Keratinocyte (primary cell): Measurements from ENCODE around the gene ZNF688. TPM values are rescaled to one million over a fixed set of nuclear protein-coding genes. Genes with fewer than 3 reads are reported as not detected.
"Not testable (repeated sequence)": the region's sequence is repeated elsewhere in the genome, so short reads cannot be mapped to it uniquely, and the experiment has no call there.

ENCODE experiments used
- DNase-seq: peaks from one replicate; pipeline ENCODE4 v3.0.0-alpha.2; 2011; ENCODE audit warnings: low read depth, missing footprints, low spot score
- FAIRE-seq: peaks from 2 replicates; lab custom pipeline; 2011; peaks lifted over from hg19 to GRCh38; lab: Jason Lieb, UNC
- H2AFZ ChIP-seq: 2 replicates; pipeline ENCODE4 v1.6.0; 2012; ENCODE audit warnings: low read length, control low read depth, inconsistent platforms; ENCODE audit not compliant: control insufficient read depth
- H3K27ac ChIP-seq: 2 replicates; pipeline ENCODE4 v1.5.1; 2011; ENCODE audit warnings: low read length; ENCODE audit not compliant: control insufficient read depth, insufficient read depth
- H3K27me3 ChIP-seq: 3 replicates; pipeline ENCODE4 v1.6.0; 2011; ENCODE audit warnings: low read length; ENCODE audit not compliant: control insufficient read depth, insufficient read depth; ENCODE audit errors: extremely low read depth
- H3K36me3 ChIP-seq, 2 experiments: 2 replicates in 1 of 2; 3 replicates in 1 of 2; pipeline ENCODE4 v1.5.1; 2011; ENCODE audit warnings: low read length in 2 of 2, mild to moderate bottlenecking in 1 of 2; ENCODE audit not compliant: control insufficient read depth in 2 of 2, insufficient read depth in 2 of 2; ENCODE audit errors: extremely low read depth in 1 of 2
- H3K4me1 ChIP-seq: 3 replicates; pipeline ENCODE4 v1.5.1; 2011; ENCODE audit warnings: low read length; ENCODE audit not compliant: control insufficient read depth, insufficient read depth; ENCODE audit errors: extremely low read depth
- H3K4me2 ChIP-seq: 3 replicates; pipeline ENCODE4 v1.6.0; 2011; ENCODE audit warnings: low read depth, low read length; ENCODE audit not compliant: control insufficient read depth, insufficient read depth; ENCODE audit errors: extremely low read depth
- H3K4me3 ChIP-seq, 3 experiments: fragments of 200-600 bp in 1 of 3; sonication (generic) in 1 of 3; 2 replicates in 2 of 3; 3 replicates in 1 of 3; pipeline ENCODE4 v1.5.1; 2011 to 2016; ENCODE audit warnings: low read length in 3 of 3, mild to moderate bottlenecking in 3 of 3, control low read depth in 2 of 3, inconsistent platforms in 1 of 3, low read depth in 1 of 3, mixed read lengths in 1 of 3, mixed run types in 1 of 3, moderate library complexity in 1 of 3; ENCODE audit not compliant: control insufficient read depth in 2 of 3, insufficient read depth in 2 of 3; ENCODE audit errors: extremely low read depth in 1 of 3
- H3K79me2 ChIP-seq: 2 replicates; pipeline ENCODE4 v1.6.0; 2012; ENCODE audit warnings: low read length; ENCODE audit not compliant: control insufficient read depth, insufficient read depth
- H3K9ac ChIP-seq: 3 replicates; pipeline ENCODE4 v1.6.0; 2011; ENCODE audit warnings: low read length; ENCODE audit not compliant: control insufficient read depth, insufficient read depth; ENCODE audit errors: extremely low read depth
- H3K9me1 ChIP-seq: 3 replicates; pipeline ENCODE4 v1.6.0; 2011; ENCODE audit warnings: low read length; ENCODE audit not compliant: control insufficient read depth, insufficient read depth; ENCODE audit errors: extremely low read depth
- H3K9me3 ChIP-seq: 2 replicates; pipeline ENCODE4 v1.5.1; 2012; ENCODE audit warnings: low read depth, low read length; ENCODE audit not compliant: control insufficient read depth
- H4K20me1 ChIP-seq: 3 replicates; pipeline ENCODE4 v1.6.0; 2011; ENCODE audit warnings: low read length; ENCODE audit not compliant: control insufficient read depth, insufficient read depth; ENCODE audit errors: extremely low read depth
- EZH2 ChIP-seq: IDR thresholded peaks from one replicate; pipeline ENCODE4 v1.6.1; 2012; ENCODE audit warnings: inconsistent platforms, mild to moderate bottlenecking, low read length, moderate library complexity
- dilution Hi-C: fragments of 300-500 bp; cut with MboI; formaldehyde crosslinking; loops from one replicate; pipeline ENCODE4 v1.7.0; 2020; ENCODE audit warnings: low sequenced_read_pairs; ENCODE audit not compliant: extremely low pct_ligation_motif_present
- polyA plus RNA-seq, 5 experiments: library from polyadenylated mRNA; depleted of rRNA in 3 of 5; stranded (reverse) in 3 of 5; stranded (forward) in 1 of 5; unstranded in 1 of 5; fragments of >200 nt; gene quantifications; 1 replicate in 1 of 5; 2 replicates in 3 of 5; 3 replicates in 1 of 5; pipeline versions ENCODE4 v1.2.1 to v1.2.3, GENCODE V29; 2011 to 2012; ENCODE audit warnings: missing spikeins in 2 of 5, low read depth in 1 of 5, low replicate concordance in 1 of 5
- TF ChIP-seq, protein P1 (sequence below), 3 experiments: IDR thresholded peaks in 1 of 3; conservative IDR thresholded peaks in 1 of 3; optimal IDR thresholded peaks in 1 of 3; 2 replicates in 2 of 3; 3 replicates in 1 of 3; pipeline versions ENCODE3 to v1.5.1; 2011; ENCODE audit warnings: low read length in 3 of 3, mild to moderate bottlenecking in 3 of 3, moderate library complexity in 2 of 3, control low read depth in 1 of 3, inconsistent platforms in 1 of 3; ENCODE audit not compliant: insufficient read depth in 2 of 3; ENCODE audit errors: extremely low read depth in 1 of 3

ZNF688 gene
- polyA plus RNA-seq, 1 donor (not counting 4 experiments of a cell fraction or from before 2014, with no cell fraction given): 4.9 TPM

DNA sequence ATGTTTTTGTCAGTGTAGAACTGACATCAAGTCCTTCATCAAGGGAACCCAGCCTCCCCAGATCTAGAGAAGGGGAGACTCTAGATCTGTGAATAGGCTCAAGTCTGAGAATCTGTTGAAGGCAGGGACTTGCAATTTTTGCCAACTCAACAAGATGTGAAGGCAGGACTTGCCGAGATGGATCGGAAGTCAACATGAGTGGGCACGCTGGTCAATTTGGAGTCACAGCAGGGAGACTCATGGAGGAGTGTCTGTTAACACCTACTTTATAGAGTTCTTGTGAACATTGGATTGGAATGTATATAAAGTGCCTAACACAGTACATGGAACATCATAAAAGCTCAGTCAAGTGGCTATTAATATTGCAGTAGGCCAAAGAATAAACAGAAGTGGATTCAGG is 28.7 kb upstream of the ZNF688 start:
- TF ChIP-seq EZH2: no peak
- TF ChIP-seq, protein P1, sequence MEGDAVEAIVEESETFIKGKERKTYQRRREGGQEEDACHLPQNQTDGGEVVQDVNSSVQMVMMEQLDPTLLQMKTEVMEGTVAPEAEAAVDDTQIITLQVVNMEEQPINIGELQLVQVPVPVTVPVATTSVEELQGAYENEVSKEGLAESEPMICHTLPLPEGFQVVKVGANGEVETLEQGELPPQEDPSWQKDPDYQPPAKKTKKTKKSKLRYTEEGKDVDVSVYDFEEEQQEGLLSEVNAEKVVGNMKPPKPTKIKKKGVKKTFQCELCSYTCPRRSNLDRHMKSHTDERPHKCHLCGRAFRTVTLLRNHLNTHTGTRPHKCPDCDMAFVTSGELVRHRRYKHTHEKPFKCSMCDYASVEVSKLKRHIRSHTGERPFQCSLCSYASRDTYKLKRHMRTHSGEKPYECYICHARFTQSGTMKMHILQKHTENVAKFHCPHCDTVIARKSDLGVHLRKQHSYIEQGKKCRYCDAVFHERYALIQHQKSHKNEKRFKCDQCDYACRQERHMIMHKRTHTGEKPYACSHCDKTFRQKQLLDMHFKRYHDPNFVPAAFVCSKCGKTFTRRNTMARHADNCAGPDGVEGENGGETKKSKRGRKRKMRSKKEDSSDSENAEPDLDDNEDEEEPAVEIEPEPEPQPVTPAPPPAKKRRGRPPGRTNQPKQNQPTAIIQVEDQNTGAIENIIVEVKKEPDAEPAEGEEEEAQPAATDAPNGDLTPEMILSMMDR (optimal IDR thresholded peaks at IDR 0.05 in 1 of 3, IDR thresholded peaks at IDR 0.05 in 1 of 3, conservative IDR thresholded peaks at IDR 0.05 in 1 of 3; ENCODE audit: extremely low read depth in 1 of 3, insufficient read depth in 2 of 3, low read length in 3 of 3): no peak
- Histone ChIP-seq H3K4me3 (no peak overlapping the region), H4K20me1 (no peaks in the 10 kb centered on the region), H3K4me1 (peaks cover 14% of the 10 kb centered on the region), H3K79me2 (no peaks in the 10 kb centered on the region), H3K36me3 (peaks cover 9 to 10% of the 10 kb centered on the region in 2 experiments), H3K27ac (no peak overlapping the region), H2AFZ (no peak overlapping the region), H3K4me2 (no peak overlapping the region), H3K9ac (no peak overlapping the region), H3K27me3 (no peaks in the 10 kb centered on the region), H3K9me1 (no peaks in the 10 kb centered on the region), H3K9me3 (no peaks in the 10 kb centered on the region)
- dilution Hi-C loops: no loop called here
- no peak for DNase-seq
- FAIRE-seq: no peak

DNA sequence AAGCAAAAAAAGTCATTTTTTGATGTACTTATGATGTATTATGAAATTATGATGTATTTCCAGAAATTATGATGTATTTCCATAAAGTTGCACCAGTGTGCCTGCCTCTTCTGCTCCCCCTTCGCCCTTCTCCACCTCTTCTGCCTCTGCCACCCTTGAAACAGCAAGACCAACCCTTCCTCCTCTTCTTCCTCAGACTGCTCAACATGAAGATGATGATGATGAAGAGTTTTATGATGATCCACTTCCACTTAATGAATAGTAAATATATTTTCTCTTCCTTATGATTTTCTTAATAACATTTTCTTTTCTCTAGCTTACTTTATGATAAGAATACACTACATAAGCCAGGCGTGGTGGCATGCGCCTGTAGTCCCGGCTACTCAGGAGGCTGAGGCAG is 21.4 kb upstream of the ZNF688 start:
- dilution Hi-C loops: no loop called here
- no peak overlapping the region for H3K27ac ChIP-seq
- no peak for FAIRE-seq
- H3K9me3 ChIP-seq: no peaks in the 10 kb centered on the region
- H3K4me2 ChIP-seq: no peak overlapping the region
- TF ChIP-seq EZH2: no peak
- TF ChIP-seq, protein P1 (optimal IDR thresholded peaks at IDR 0.05 in 1 of 3, IDR thresholded peaks at IDR 0.05 in 1 of 3, conservative IDR thresholded peaks at IDR 0.05 in 1 of 3; ENCODE audit: extremely low read depth in 1 of 3, insufficient read depth in 2 of 3, low read length in 3 of 3): no peak
- no peak overlapping the region for H2AFZ ChIP-seq
- H3K27me3 ChIP-seq: no peaks in the 10 kb centered on the region
- H3K4me3 ChIP-seq: no peak overlapping the region
- H4K20me1 ChIP-seq: no peaks in the 10 kb centered on the region
- peaks cover 0 to 3% of the 10 kb centered on the region in 2 experiments for H3K36me3 ChIP-seq
- no peak for DNase-seq
- H3K79me2 ChIP-seq: no peaks in the 10 kb centered on the region
- H3K9ac ChIP-seq: no peak overlapping the region
- H3K9me1 ChIP-seq: no peaks in the 10 kb centered on the region
- H3K4me1 ChIP-seq: no peaks in the 10 kb centered on the region

DNA sequence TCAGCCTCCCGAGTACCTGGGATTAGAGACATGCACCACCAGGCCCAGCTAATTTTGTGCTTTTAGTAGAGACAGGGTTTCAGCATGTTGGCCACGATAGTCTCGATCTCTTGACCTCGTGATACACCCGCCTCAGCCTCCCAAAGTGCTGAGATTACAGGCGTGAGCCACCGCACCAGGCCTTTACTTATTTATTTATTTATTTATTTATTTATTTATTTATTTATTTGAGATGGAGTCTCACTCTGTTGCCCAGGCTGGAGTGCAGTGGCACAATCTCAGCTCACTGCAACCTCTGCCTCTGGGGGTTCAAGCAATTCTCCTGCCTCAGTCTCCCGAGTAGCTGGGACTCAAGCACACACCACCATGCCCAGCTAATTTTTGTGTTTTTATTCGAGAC is 19.4 kb upstream of the ZNF688 start:
- not testable (repeated sequence) for H3K79me2 ChIP-seq

DNA sequence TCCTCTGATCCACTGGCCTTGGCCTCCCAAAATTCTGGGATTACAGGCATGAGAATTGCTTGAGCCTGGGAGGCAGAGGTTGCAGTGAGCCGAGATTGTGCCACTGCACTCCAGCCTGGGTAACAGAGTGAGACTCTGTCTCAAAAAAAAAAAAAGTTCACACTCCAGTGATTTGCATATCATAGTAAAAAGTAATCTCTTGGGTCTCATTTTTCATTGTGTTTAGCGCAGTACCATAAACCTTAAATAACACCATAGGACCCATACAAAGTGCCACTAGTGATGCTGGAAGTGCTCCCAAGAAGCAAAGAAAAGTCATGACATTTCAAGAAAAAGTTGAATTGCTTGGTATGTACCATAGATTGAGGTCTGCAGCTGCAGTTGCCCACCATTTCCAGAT is 18.1 kb upstream of the ZNF688 start:
- H3K4me2 ChIP-seq, FAIRE-seq, H3K36me3 ChIP-seq, H3K27ac ChIP-seq, H3K4me1 ChIP-seq, DNase-seq, H2AFZ ChIP-seq, H3K27me3 ChIP-seq, H4K20me1 ChIP-seq, H3K4me3 ChIP-seq, dilution Hi-C loops, H3K9me3 ChIP-seq, H3K9ac ChIP-seq, H3K9me1 ChIP-seq: not testable (repeated sequence)
- H3K79me2 ChIP-seq: peaks cover 15% of the 10 kb centered on the region

More for the DNA sequence above, 19.4 kb upstream of the ZNF688 start:
- H3K4me2 ChIP-seq, H3K9me3 ChIP-seq, H3K36me3 ChIP-seq, H3K9ac ChIP-seq, H3K27ac ChIP-seq, DNase-seq, FAIRE-seq, H3K9me1 ChIP-seq, dilution Hi-C loops, H3K27me3 ChIP-seq, H2AFZ ChIP-seq, H3K4me3 ChIP-seq, H3K4me1 ChIP-seq, H4K20me1 ChIP-seq: not testable (repeated sequence)
